Mesenchymal stem cell (in vitro differentiated cells and primary cell): ENCODE data around the gene LCMT1.

Source experiments
- DNase-seq: peaks from one replicate; pipeline ENCODE4 v3.0.0-alpha.2; 2013
- H2AFZ ChIP-seq: one replicate; pipeline ENCODE4 v1.6.1; 2013; ENCODE audit warnings: low read depth, mild to moderate bottlenecking, control low read depth, inconsistent platforms, low read length, moderate library complexity
- H2AK5ac ChIP-seq: 2 replicates; pipeline ENCODE4 v1.6.1; 2013; ENCODE audit warnings: low read length, moderate library complexity, mild to moderate bottlenecking, inconsistent platforms; ENCODE audit not compliant: severe bottlenecking
- H2BK120ac ChIP-seq: one replicate; pipeline ENCODE4 v1.6.1; 2013; ENCODE audit warnings: low read depth, mild to moderate bottlenecking, inconsistent platforms, low read length, moderate library complexity
- H2BK12ac ChIP-seq, 2 experiments: one replicate each; pipeline ENCODE4 v1.6.1; 2013; ENCODE audit warnings: inconsistent platforms in 2 of 2, low read length in 2 of 2, mild to moderate bottlenecking in 2 of 2, moderate library complexity in 2 of 2, control low read depth in 1 of 2
- H2BK15ac ChIP-seq: one replicate; pipeline ENCODE4 v1.6.1; 2013; ENCODE audit warnings: mild to moderate bottlenecking, low read depth, inconsistent platforms; ENCODE audit not compliant: poor library complexity, severe bottlenecking
- H2BK5ac ChIP-seq: 2 replicates; pipeline ENCODE4 v1.6.1; 2013; ENCODE audit warnings: low read depth, mild to moderate bottlenecking, low read length, control low read depth, inconsistent platforms; ENCODE audit not compliant: poor library complexity, severe bottlenecking
- H3K14ac ChIP-seq, 2 experiments: one replicate each; pipeline ENCODE4 v1.6.1; 2013; ENCODE audit warnings: inconsistent platforms in 2 of 2, low read length in 2 of 2, control low read depth in 1 of 2, mild to moderate bottlenecking in 1 of 2, moderate library complexity in 1 of 2
- H3K18ac ChIP-seq, 2 experiments: one replicate each; pipeline ENCODE4 v1.6.1; 2013; ENCODE audit warnings: inconsistent platforms in 2 of 2, low read length in 2 of 2, control low read depth in 1 of 2, low read depth in 1 of 2, mild to moderate bottlenecking in 1 of 2
- H3K23ac ChIP-seq, 2 experiments: one replicate each; pipeline ENCODE4 v1.6.1; 2013; ENCODE audit warnings: inconsistent platforms in 2 of 2, low read length in 2 of 2, mild to moderate bottlenecking in 2 of 2, moderate library complexity in 2 of 2, control low read depth in 1 of 2
- H3K27ac ChIP-seq: 2 replicates; pipeline ENCODE4 v1.5.1; 2013; ENCODE audit warnings: mild to moderate bottlenecking, moderate library complexity, low read length, control low read depth, inconsistent platforms; ENCODE audit not compliant: poor library complexity, severe bottlenecking
- H3K27me3 ChIP-seq, 2 experiments: 2 replicates each; pipeline versions ENCODE4 v1.6.1 to v1.7.0; 2013; ENCODE audit warnings: low read length in 2 of 2, mild to moderate bottlenecking in 2 of 2, moderate library complexity in 2 of 2, control low read depth in 1 of 2, inconsistent platforms in 1 of 2; ENCODE audit not compliant: control insufficient read depth in 1 of 2, insufficient read depth in 1 of 2
- H3K36me3 ChIP-seq, 2 experiments: 2 replicates each; pipeline versions ENCODE4 v1.6.1 to v1.7.0; 2013; ENCODE audit warnings: low read length in 2 of 2, control low read depth in 1 of 2, inconsistent platforms in 1 of 2, low read depth in 1 of 2, mild to moderate bottlenecking in 1 of 2; ENCODE audit not compliant: insufficient read depth in 2 of 2, control insufficient read depth in 1 of 2
- H3K4ac ChIP-seq, 2 experiments: one replicate each; pipeline ENCODE4 v1.6.1; 2013; ENCODE audit warnings: inconsistent platforms in 2 of 2, low read length in 2 of 2, mild to moderate bottlenecking in 2 of 2, moderate library complexity in 2 of 2, control low read depth in 1 of 2, low read depth in 1 of 2
- H3K4me1 ChIP-seq: 2 replicates; pipeline ENCODE4 v1.6.1; 2013; ENCODE audit warnings: low read depth, low read length, control low read depth; ENCODE audit not compliant: control insufficient read depth, insufficient read depth
- H3K4me2 ChIP-seq: 2 replicates; pipeline ENCODE4 v1.6.1; 2013; ENCODE audit warnings: low read length, mild to moderate bottlenecking, inconsistent platforms; ENCODE audit not compliant: poor library complexity, severe bottlenecking
- H3K4me3 ChIP-seq, 2 experiments: 2 replicates each; pipeline versions ENCODE4 v1.5.1 to v1.7.0; 2013; ENCODE audit warnings: low read length in 2 of 2, mild to moderate bottlenecking in 2 of 2, control low read depth in 1 of 2, low read depth in 1 of 2; ENCODE audit not compliant: insufficient read depth in 1 of 2
- H3K79me1 ChIP-seq: replicated peaks from 2 replicates; pipeline ENCODE4 v1.6.1; 2013; ENCODE audit warnings: mild to moderate bottlenecking, control low read depth, low read length, inconsistent platforms; ENCODE audit not compliant: poor library complexity, severe bottlenecking
- H3K9ac ChIP-seq: 2 replicates; pipeline ENCODE4 v1.7.0; 2013; ENCODE audit warnings: mild to moderate bottlenecking, low read length, moderate library complexity
- H3K9me3 ChIP-seq: 2 replicates; pipeline ENCODE4 v1.7.0; 2013; ENCODE audit warnings: mild to moderate bottlenecking, low read length; ENCODE audit not compliant: control insufficient read depth
- H4K8ac ChIP-seq: one replicate; pipeline ENCODE4 v1.6.1; 2013; ENCODE audit warnings: inconsistent platforms, mild to moderate bottlenecking, low read length, moderate library complexity
- H4K91ac ChIP-seq: one replicate; pipeline ENCODE4 v1.6.1; 2013; ENCODE audit warnings: mild to moderate bottlenecking, low read length, inconsistent platforms
- WGBS: methylation state at CpG from one replicate; pipeline ENCODE4 v1.1.7; 2013; ENCODE audit warnings: mixed read lengths; 5-methylcytosine and 5-hydroxymethylcytosine counted together

Gene LCMT1

GRCh38 chr16:25134166-25134700 is 22.7 kb downstream of the LCMT1 start:
- no peak overlapping the region for H3K23ac ChIP-seq
- peaks cover 17% of the 10 kb centered on the region for H3K4me1 ChIP-seq
- H2BK120ac ChIP-seq, result no peak overlapping the region
- no peaks in the 10 kb centered on the region for H3K9me3 ChIP-seq
- peaks cover 24% of the 10 kb centered on the region for H3K79me1 ChIP-seq
- H3K4me3 ChIP-seq, result no peak overlapping the region
- 96% methylated on average over 3 of the region's 4 CpGs for WGBS
- H4K91ac ChIP-seq, result no peak overlapping the region
- no peak overlapping the region for H3K4me2 ChIP-seq
- H2AK5ac ChIP-seq, result no peak overlapping the region
- H3K14ac ChIP-seq, result no peak overlapping the region
- peak overlapping the region; percentile 61 for H3K27ac ChIP-seq
- H2AFZ ChIP-seq, result no peak overlapping the region
- no peak overlapping the region for H4K8ac ChIP-seq
- H3K18ac ChIP-seq, result no peak overlapping the region
- H2BK15ac ChIP-seq, result no peak overlapping the region
- no peak overlapping the region for H2BK12ac ChIP-seq
- peaks cover 22 to 91% of the 10 kb centered on the region in 2 experiments for H3K36me3 ChIP-seq
- DNase-seq, result no peak
- no peak overlapping the region for H3K9ac ChIP-seq
- H2BK5ac ChIP-seq, result no peak overlapping the region
- no peaks in the 10 kb centered on the region for H3K27me3 ChIP-seq
- no peak overlapping the region for H3K4ac ChIP-seq

- no peak overlapping the region for H3K4me2 ChIP-seq
- no peak overlapping the region for H2AFZ ChIP-seq
- DNase-seq, result peak; percentile 54
- no peaks in the 10 kb centered on the region for H3K27me3 ChIP-seq
- no peak overlapping the region for H2BK12ac ChIP-seq
- H3K4me3 ChIP-seq, result no peak overlapping the region
- H3K9ac ChIP-seq, result no peak overlapping the region
- no peak overlapping the region for H4K91ac ChIP-seq
- no peak overlapping the region for H3K14ac ChIP-seq
- H3K79me1 ChIP-seq, result peaks cover 20% of the 10 kb centered on the region
- no peaks in the 10 kb centered on the region for H3K9me3 ChIP-seq
- H2BK5ac ChIP-seq, result no peak overlapping the region
- H3K18ac ChIP-seq, result no peak overlapping the region
- H3K4ac ChIP-seq, result no peak overlapping the region
- WGBS, result 85% methylated on average over 2 of the region's 4 CpGs
- peaks cover 22 to 95% of the 10 kb centered on the region in 2 experiments for H3K36me3 ChIP-seq
- H2BK15ac ChIP-seq, result no peak overlapping the region
- H2BK120ac ChIP-seq, result no peak overlapping the region
- no peak overlapping the region for H3K23ac ChIP-seq
- H4K8ac ChIP-seq, result no peak overlapping the region
- H3K4me1 ChIP-seq, result peaks cover 22% of the 10 kb centered on the region
- H2AK5ac ChIP-seq, result no peak overlapping the region
- H3K27ac ChIP-seq, result peak overlapping the region; percentile 53
Measured at GRCh38 chr16:25135254-25135878, 23.8 kb downstream of the LCMT1 start.

- Histone ChIP-seq H3K4me2 (no peak overlapping the region), H3K4ac (no peak overlapping the region), H3K9ac (no peak overlapping the region), H3K9me3 (no peaks in the 10 kb centered on the region), H2AK5ac (peak overlapping the region; percentile 88), H2BK12ac (no peak overlapping the region), H3K23ac (no peak overlapping the region), H3K79me1 (peaks cover 9% of the 10 kb centered on the region), H3K27me3 (no peaks in the 10 kb centered on the region), H3K14ac (peak overlapping the region in 1 of 2 experiments; percentile 62), H3K4me3 (no peak overlapping the region), H3K18ac (no peak overlapping the region), H4K8ac (no peak overlapping the region), H3K36me3 (peaks cover 19 to 91% of the 10 kb centered on the region in 2 experiments), H3K27ac (no peak overlapping the region), H4K91ac (no peak overlapping the region), H2BK120ac (no peak overlapping the region), H3K4me1 (peaks cover 25% of the 10 kb centered on the region), H2BK15ac (no peak overlapping the region), H2AFZ (no peak overlapping the region), H2BK5ac (no peak overlapping the region)
- 95% methylated on average over 6 of the region's 6 CpGs for WGBS
- DNase-seq, result no peak
Measured at GRCh38 chr16:25138130-25138529, 26.6 kb downstream of the LCMT1 start.

- Histone ChIP-seq H3K4me1 (peaks cover 21% of the 10 kb centered on the region), H2BK5ac (peak overlapping the region; percentile 84), H3K9ac (no peak overlapping the region)
Measured at GRCh38 chr16:25140459-25140858, 28.9 kb downstream of the LCMT1 start.

More at GRCh38 chr16:25140459-25140858, 28.9 kb downstream of the LCMT1 start:
- Histone ChIP-seq H3K27me3 (no peaks in the 10 kb centered on the region), H3K18ac (no peak overlapping the region), H4K91ac (no peak overlapping the region), H3K4me2 (no peak overlapping the region), H3K79me1 (peaks cover 9% of the 10 kb centered on the region), H3K36me3 (peaks cover 18 to 91% of the 10 kb centered on the region in 2 experiments), H3K4me3 (no peak overlapping the region), H3K23ac (no peak overlapping the region), H2BK15ac (no peak overlapping the region), H3K14ac (no peak overlapping the region), H3K9me3 (no peaks in the 10 kb centered on the region), H2BK12ac (no peak overlapping the region), H2BK120ac (no peak overlapping the region), H2AFZ (no peak overlapping the region), H3K27ac (peak overlapping the region; percentile 88), H3K4ac (no peak overlapping the region), H4K8ac (peak overlapping the region; percentile 3), H2AK5ac (peak overlapping the region; percentile 72)
- no peak for DNase-seq
- WGBS, result 91% methylated on average over 6 of the region's 6 CpGs
